GM19035 (cell line): Measurements from ENCODE around the gene BASP1.
A peak's percentile ranks its signal among the peaks of the same experiment; 100 is the strongest.

ENCODE experiments used
- ATAC-seq: cut with Tn5 transposase; IDR thresholded peaks from one replicate; pipeline ENCODE4 v1.9.1; 2021; ENCODE audit not compliant: unreplicated experiment

Gene BASP1

DNA sequence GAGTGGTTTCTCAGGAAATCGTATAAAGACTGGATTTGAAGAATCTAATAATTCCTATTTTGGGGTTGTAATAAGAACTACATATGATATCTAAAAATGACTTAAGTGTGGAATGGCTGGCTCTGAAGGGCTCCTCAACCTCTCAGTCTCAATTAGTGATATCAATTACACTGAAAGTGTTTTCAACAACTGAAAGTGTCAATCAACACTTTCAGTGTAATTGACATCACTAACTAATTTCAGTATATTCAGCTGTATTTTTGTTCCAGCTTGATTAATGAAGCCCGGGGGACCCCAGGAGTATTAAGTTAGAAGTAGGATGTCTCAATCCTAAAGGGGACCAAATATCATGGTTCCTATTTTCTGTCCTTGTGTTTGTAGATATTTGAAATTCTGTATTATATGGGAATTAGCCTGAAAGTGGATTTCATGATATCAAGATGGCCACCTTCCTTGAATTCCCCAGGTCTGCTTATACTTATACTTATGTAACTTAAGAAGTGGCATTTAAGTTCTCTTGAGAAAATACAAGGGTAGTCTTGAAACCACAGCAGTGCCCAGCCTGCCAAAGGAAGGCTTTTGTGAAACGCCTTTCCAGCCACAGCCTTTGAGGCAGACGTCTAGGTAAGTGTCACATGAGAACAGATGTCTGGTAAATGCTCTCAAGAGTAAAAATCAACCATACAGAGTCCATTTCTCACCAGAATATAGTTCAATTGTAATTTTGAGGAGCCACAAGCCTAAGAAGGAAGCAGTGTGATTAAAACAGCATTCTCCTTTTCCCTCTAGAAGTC, 4.6 kb downstream of the BASP1 start:
- no peak for ATAC-seq

- ATAC-seq: no peak
Observed at GRCh38 chr5:17222664-17223063, 5.2 kb downstream of the BASP1 start.

DNA sequence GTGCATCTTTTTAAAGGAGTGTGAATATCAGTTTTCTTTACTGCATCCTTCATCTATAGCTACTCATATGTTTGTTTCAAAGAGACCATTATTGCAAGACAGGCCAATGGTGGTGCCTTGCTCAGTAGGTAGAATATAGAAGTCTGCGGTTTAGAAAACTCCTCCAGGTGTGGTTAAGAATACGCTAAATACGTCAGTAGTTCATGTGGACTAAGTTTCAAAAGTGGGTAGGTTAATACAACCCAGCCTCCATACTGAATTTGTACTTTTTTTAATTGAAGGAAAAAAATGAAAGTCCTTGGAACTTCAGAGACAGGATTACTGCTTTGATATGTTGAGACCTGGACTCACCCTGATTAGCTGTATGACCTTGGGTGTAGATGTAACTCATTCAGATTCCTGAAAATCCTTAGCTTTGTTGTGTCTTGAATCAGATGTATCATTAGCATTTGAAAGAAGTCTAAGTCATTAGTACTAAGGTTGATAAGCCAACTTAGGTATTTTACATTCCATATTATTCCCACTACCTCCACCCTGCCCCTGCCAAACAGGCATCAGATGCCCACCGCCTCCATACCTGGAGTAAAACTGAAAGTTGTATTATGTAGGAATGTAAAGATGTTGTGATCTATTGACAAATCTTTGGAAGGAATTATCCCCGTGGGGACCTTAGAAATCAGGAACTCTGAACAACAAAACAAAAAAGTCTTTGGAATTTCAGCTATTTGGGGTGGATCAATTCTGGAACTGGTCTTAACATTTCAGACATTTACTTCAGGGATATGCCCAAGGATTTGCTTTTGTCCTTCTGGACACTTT, 6.1 kb downstream of the BASP1 start:
- ATAC-seq: peak; percentile 36

DNA sequence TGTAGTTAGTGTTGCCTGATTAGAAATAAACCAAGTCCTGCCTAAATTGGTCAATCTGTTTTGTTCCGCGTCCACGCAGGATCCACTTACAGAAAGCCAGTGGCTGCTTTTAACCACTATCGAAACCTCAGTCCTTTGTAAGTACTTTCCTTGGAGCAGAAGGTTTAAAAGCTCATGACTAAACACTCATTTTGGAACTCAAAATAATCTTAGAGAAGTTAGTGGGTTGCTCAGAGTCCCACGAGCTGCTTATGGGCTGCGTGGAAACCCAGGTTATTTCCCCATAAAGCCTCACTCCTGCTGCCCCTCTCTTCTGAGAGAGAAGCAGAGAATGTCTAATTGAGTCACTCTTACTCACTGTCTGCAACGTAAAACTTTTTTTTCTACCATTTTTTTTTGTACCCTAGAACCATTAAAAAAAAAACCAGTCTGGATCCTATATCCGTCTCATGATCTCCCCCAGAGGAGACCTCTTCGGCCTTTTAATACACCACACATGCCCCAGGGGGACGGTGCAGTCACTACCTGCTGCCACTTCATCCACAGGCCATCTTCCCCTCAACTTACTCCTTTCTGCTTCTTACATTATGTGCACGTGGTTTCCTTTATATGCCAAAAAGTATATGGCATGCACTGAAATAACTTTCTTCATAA, 7.6 kb downstream of the BASP1 start:
- peak; percentile 51 for ATAC-seq

GRCh38 chr5:17225520-17225919, 8.1 kb downstream of the BASP1 start:
- ATAC-seq: no peak

DNA sequence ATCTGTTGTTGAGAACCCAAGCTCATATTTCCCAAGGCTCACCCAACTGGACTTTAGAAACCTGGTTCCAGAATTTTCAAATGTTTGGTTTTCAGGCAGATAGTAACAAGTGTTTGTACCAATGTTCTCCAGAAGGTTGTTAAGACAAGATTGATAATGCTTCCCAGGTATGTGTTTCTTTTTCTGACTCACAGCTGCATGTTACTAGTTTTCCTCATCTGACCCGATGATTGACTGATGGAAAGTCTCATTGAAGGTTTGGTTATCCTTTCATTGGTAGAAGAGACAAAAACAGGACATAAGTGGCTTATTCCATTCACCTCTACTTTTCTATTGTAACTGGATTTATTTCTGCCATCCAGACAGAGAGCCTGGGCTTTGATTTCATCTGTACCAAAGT, 10.4 kb downstream of the BASP1 start:
- no peak for ATAC-seq

- peak; percentile 58 for ATAC-seq
Observed at GRCh38 chr5:17228821-17229291, 11.4 kb downstream of the BASP1 start.

- ATAC-seq: peak; percentile 29
Observed at GRCh38 chr5:17229313-17229712, 11.9 kb downstream of the BASP1 start.

- ATAC-seq: no peak
Observed at GRCh38 chr5:17230191-17230590, 12.8 kb downstream of the BASP1 start.

- no peak for ATAC-seq
Observed at GRCh38 chr5:17230808-17231525, 13.5 kb downstream of the BASP1 start.

DNA sequence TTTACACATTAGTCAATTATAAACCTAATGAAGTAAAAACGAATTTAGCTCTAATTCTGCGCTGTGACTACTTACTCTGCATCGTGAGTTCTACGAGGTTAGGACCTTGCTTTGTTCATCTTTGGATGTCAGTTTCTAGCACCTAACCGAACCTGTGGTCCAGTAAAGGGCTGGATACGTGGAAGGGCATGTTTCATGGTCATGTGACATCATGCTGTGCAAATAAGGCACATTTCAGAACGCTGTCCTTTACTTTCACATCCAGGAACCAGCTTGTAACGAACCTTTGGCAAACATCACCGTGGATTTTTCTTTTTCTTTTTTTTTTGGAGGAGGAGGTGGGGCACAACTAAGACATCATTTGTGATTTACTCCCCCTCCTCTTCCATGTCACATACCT, 15.0 kb downstream of the BASP1 start:
- no peak for ATAC-seq

DNA sequence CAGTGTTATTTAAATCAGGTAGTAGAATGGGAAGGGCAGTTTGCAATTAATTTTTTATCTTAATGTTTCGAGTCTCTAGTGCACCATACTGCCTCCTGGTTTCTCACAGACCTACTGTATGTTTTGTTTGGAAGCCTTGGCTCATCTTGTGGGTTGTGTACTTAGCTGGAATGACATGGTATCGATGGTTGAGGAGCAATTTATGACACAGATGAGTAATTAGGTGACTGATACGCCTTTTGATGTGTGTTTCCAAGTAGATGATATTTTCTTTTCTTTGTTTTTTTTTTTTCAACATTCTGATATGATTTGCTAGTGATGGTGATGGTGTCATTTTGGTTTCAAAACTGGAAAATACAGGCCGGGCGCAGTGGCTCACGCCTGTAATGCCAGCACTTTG, 16.1 kb downstream of the BASP1 start:
- no peak for ATAC-seq

DNA sequence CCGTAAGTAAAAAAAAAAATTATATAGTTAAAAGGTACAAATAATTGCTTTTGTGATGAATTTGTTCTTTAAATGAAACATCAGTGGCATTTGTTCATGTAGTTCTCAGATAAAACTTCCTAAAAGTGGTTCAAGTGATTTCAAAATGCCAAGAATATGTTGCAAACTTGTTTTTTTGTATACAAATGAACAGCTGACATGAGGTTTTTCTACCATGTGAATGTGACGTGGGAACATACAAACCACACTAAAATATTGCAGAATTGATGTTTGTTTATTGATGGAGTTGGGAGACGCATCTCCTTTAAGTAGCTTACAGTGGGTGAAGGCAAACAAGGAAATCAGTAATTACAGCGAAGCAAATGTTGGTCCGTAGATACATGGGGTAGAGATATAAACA, 16.9 kb downstream of the BASP1 start:
- no peak for ATAC-seq

DNA sequence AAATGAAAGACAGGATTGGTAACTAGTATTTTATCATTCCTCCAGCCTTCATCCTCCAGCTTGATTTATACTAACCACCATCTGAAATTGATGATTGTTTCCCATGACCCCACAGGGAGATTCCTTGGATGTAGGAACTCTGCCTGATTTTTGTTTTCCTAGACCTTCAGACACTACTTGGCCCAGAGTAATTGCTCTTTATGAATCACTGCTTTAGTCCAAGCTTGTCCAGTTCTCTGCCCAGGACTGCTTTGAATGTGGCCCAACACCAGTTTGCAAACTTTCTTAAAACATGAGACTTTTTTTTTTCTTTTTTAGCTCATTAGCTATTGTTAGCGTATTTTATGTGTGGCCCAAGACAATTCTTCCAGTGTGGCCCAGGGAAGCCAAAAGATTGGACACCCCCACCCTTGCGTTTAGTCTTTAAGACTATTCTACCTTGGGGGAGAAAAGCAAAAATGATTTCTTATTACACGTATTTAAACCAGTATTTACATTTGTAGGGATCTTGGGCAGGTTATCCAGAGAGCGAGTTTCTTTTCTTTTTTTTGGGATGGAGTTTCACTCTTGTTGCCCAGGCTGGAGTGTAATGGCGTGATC, 18.4 kb downstream of the BASP1 start:
- ATAC-seq: no peak

DNA sequence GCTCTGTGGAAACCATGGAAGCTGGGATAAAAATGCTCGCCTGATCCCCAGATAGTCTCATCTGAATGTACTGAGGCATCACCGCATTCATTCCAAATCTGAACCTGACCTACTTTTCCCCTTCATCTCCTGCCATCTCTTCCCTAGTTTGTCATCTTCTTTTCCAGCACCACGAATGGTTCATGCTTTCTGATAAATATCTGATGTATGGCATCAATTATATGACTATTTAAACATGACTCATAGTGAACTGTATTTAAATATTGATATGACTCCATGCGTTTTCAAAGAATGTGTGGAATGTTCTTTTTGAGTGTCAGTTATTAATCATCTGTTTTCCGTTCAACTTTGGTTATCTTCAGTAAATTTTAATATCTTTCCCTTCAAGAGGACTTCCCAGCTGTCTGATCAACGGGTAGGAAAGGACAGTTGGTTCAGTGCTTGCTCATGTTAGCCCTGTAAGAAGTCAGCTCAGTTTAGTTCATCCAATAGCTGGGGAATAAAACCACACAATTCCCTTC, 21.1 kb downstream of the BASP1 start:
- ATAC-seq: no peak

- ATAC-seq: no peak
Observed at GRCh38 chr5:17239953-17240352, 22.5 kb downstream of the BASP1 start.

- ATAC-seq: no peak
Observed at GRCh38 chr5:17240487-17240886, 23.1 kb downstream of the BASP1 start.

- no peak for ATAC-seq
Observed at GRCh38 chr5:17241635-17242034, 24.2 kb downstream of the BASP1 start.

- no peak for ATAC-seq
Observed at GRCh38 chr5:17243287-17244063, 26.0 kb downstream of the BASP1 start.
